Endothelial cell of umbilical vein (primary cell): ENCODE results near the gene HSD17B4. TPM values are rescaled to one million over a fixed set of nuclear protein-coding genes. Genes with fewer than 3 reads are reported as not detected.

Source experiments
- BruUV-seq: library from RNA; stranded (reverse); fragments of 400-500 nt; replicated peaks from 2 replicates; lab custom pipeline; 2021; lab: Mats Ljungman, UMichigan
- CTCF ChIA-PET: fragments of 300-600, 350-600 bp; sonication (Branson Sonifier 250); formaldehyde crosslinking; loops from one replicate; lab custom pipeline; 2021; ENCODE audit warnings: antibody characterized with exemption, inconsistent platforms; lab: Charles Lee
- POLR2A ChIA-PET: fragments of 300-600, 350-600 bp; sonication (Branson Sonifier 250); formaldehyde crosslinking; loops from one replicate; lab custom pipeline; 2021; ENCODE audit warnings: antibody characterized with exemption, inconsistent platforms; lab: Charles Lee
- DNase-seq: peaks from one replicate; pipeline ENCODE4 v3.0.0-alpha.2; 2011; ENCODE audit warnings: low read depth, low spot score
- FAIRE-seq: peaks from 2 replicates; lab custom pipeline; 2011; peaks lifted over from hg19 to GRCh38; lab: Jason Lieb, UNC
- H2AFZ ChIP-seq: 2 replicates; pipeline ENCODE4 v1.6.0; 2012; ENCODE audit warnings: low read depth, low read length, control low read depth, inconsistent platforms
- H3K27ac ChIP-seq: 2 replicates; pipeline ENCODE4 v1.5.1; 2011; ENCODE audit warnings: low read depth, mild to moderate bottlenecking, control low read depth, low read length, moderate library complexity; ENCODE audit not compliant: insufficient read depth
- H3K27me3 ChIP-seq, 2 experiments: 2 replicates each; pipeline versions ENCODE4 v1.6.0 to v1.6.1; 2011; ENCODE audit warnings: low read length in 2 of 2, mixed read lengths in 1 of 2; ENCODE audit not compliant: control insufficient read depth in 2 of 2, insufficient read depth in 2 of 2
- H3K36me3 ChIP-seq, 2 experiments: 2 replicates in 1 of 2; 3 replicates in 1 of 2; pipeline ENCODE4 v1.5.1; 2011; ENCODE audit warnings: low read length in 2 of 2, mild to moderate bottlenecking in 1 of 2, moderate library complexity in 1 of 2; ENCODE audit not compliant: control insufficient read depth in 2 of 2, insufficient read depth in 2 of 2; ENCODE audit errors: extremely low read depth in 1 of 2
- H3K4me1 ChIP-seq: 3 replicates; pipeline ENCODE4 v1.5.1; 2011; ENCODE audit warnings: mild to moderate bottlenecking, low read length; ENCODE audit not compliant: control insufficient read depth, insufficient read depth; ENCODE audit errors: extremely low read depth
- H3K4me2 ChIP-seq: 2 replicates; pipeline ENCODE4 v1.6.1; 2011; ENCODE audit warnings: low read length, control low read depth, mixed read lengths; ENCODE audit not compliant: insufficient read depth
- H3K4me3 ChIP-seq, 3 experiments: fragments of 200-600 bp in 1 of 3; sonication (generic), shearing (Covaris generic) in 1 of 3; replicated peaks in 1 of 3; 2 replicates each; pipeline ENCODE4 v1.5.1; 2011 to 2016; ENCODE audit warnings: control low read depth in 3 of 3, low read length in 3 of 3, mild to moderate bottlenecking in 2 of 3, inconsistent platforms in 1 of 3, low read depth in 1 of 3, moderate library complexity in 1 of 3; ENCODE audit not compliant: insufficient read depth in 1 of 3
- H3K79me2 ChIP-seq: 2 replicates; pipeline ENCODE4 v1.6.0; 2012; ENCODE audit warnings: low read length, inconsistent platforms; ENCODE audit not compliant: control insufficient read depth, insufficient read depth
- H3K9ac ChIP-seq: replicated peaks from 2 replicates; pipeline ENCODE3; 2011; ENCODE audit warnings: low read length, control low read depth; ENCODE audit not compliant: insufficient read depth; ENCODE audit errors: extremely low read depth
- H3K9me1 ChIP-seq: replicated peaks from 3 replicates; pipeline ENCODE4 v1.6.0; 2011; ENCODE audit warnings: mild to moderate bottlenecking, low read length; ENCODE audit not compliant: control insufficient read depth, insufficient read depth; ENCODE audit errors: extremely low read depth
- H3K9me3 ChIP-seq: replicated peaks from 2 replicates; pipeline ENCODE4 v1.5.1; 2012; ENCODE audit warnings: low read length, inconsistent platforms; ENCODE audit not compliant: control insufficient read depth, insufficient read depth
- H4K20me1 ChIP-seq: replicated peaks from 2 replicates; pipeline ENCODE3; 2011; ENCODE audit warnings: mild to moderate bottlenecking, low read length; ENCODE audit not compliant: control insufficient read depth, insufficient read depth; ENCODE audit errors: extremely low read depth
- EZH2 ChIP-seq: IDR thresholded peaks from 2 replicates; pipeline ENCODE4 v1.6.1; 2012; ENCODE audit warnings: borderline replicate concordance, low read depth, mild to moderate bottlenecking, moderate library complexity, low read length, inconsistent platforms; ENCODE audit not compliant: severe bottlenecking
- FOS ChIP-seq: IDR thresholded peaks from 2 replicates; pipeline ENCODE4 v1.6.1; 2011; ENCODE audit warnings: mild to moderate bottlenecking, low read length, moderate library complexity, borderline replicate concordance; ENCODE audit not compliant: insufficient read depth
- GATA2 ChIP-seq: IDR thresholded peaks from 2 replicates; pipeline ENCODE4 v1.7.0; 2011; ENCODE audit warnings: low read depth, mild to moderate bottlenecking, moderate library complexity, mixed read lengths, low read length; ENCODE audit not compliant: insufficient read length, insufficient read depth
- JUN ChIP-seq: IDR thresholded peaks from 2 replicates; pipeline ENCODE4 v1.6.1; 2011; ENCODE audit warnings: borderline replicate concordance, low read depth; ENCODE audit not compliant: insufficient read length, insufficient read depth
- MYC ChIP-seq: IDR thresholded peaks from one replicate; pipeline ENCODE4 v1.6.1; 2011; ENCODE audit warnings: mild to moderate bottlenecking, low read depth, low read length
- POLR2A ChIP-seq: IDR thresholded peaks from 2 replicates; pipeline ENCODE4 v1.6.1; 2012; ENCODE audit warnings: low read depth, mild to moderate bottlenecking, control low read depth, low read length
- POLR2AphosphoS5 ChIP-seq: IDR thresholded peaks from 2 replicates; pipeline ENCODE4 v1.6.1; 2012; ENCODE audit warnings: low read depth, mild to moderate bottlenecking, control low read depth, low read length, moderate library complexity; ENCODE audit not compliant: insufficient read depth
- dilution Hi-C: fragments of 300-500 bp; cut with MboI; formaldehyde crosslinking; loops from one replicate; pipeline ENCODE4 v1.15.0; 2019; ENCODE audit warnings: low sequenced_read_pairs; ENCODE audit not compliant: extremely low pct_ligation_motif_present
- intact Hi-C: fragments of 100-400 bp; cut with micrococcal nuclease; formaldehyde crosslinking; loops from one replicate; pipeline ENCODE4 v1.10.0; 2022
- polyA plus RNA-seq, 4 experiments: library from polyadenylated mRNA; depleted of rRNA in 3 of 4; stranded (reverse) in 3 of 4; unstranded in 1 of 4; fragments of >200 nt; gene quantifications; 2 replicates each; pipeline versions ENCODE4 v1.2.1 to v1.2.3, GENCODE V29; 2011 to 2012; ENCODE audit warnings: missing spikeins in 1 of 4
- total RNA-seq: library from RNA; stranded (reverse); gene quantifications from 2 replicates; pipeline ENCODE4 v1.2.3, GENCODE V29; 2021
- TF ChIP-seq, protein P1 (sequence below), 2 donors: IDR thresholded peaks; 1 replicate in 1 of 2; 2 replicates in 1 of 2; pipeline ENCODE4 v1.5.1; 2011; ENCODE audit warnings: low read length in 2 of 2, mild to moderate bottlenecking in 2 of 2, moderate library complexity in 2 of 2, control low read depth in 1 of 2, inconsistent platforms in 1 of 2, low read depth in 1 of 2; ENCODE audit not compliant: insufficient read depth in 1 of 2; ENCODE audit errors: extremely low read depth in 1 of 2
- TF ChIP-seq, protein P2 (sequence below): IDR thresholded peaks from 2 replicates; pipeline ENCODE4 v1.6.1; 2011; ENCODE audit not compliant: insufficient read depth, insufficient read length

Gene HSD17B4
- total and polyA plus RNA-seq, 2 donors (not counting 3 experiments of a cell fraction or from before 2014, with no cell fraction given), result 91.4 to 124 TPM

DNA sequence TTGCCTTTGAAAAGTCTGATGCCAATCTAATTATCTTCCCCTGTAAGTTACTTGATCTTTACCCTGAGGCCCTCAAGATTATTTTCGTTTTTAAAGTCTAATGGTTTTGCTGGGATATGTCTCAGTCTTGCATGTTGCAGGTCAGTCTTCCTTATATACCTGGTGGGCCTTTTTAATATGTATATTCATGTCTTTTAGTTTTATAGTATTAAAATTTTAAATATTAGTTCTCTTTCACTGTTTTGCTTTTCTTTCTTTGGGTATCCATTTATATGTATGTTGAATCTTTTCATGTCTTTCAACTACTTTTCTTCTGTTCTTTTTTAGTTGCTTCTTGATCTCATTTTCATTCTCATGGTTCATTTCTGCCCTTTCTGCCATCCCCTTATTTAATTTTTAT, 68.9 kb downstream of the HSD17B4 start:
- H3K27me3 ChIP-seq, result no peaks in the 10 kb centered on the region
- BruUV-seq, result no TSS peak
- H3K4me3 ChIP-seq, result no peak overlapping the region
- dilution Hi-C loops (no loop called here), intact Hi-C loops (no loop called here)
- no peaks in the 10 kb centered on the region for H3K36me3 ChIP-seq
- H3K9ac ChIP-seq, result no peak overlapping the region
- H3K9me3 ChIP-seq, result no peaks in the 10 kb centered on the region
- no peaks in the 10 kb centered on the region for H4K20me1 ChIP-seq
- TF ChIP-seq, protein P1, sequence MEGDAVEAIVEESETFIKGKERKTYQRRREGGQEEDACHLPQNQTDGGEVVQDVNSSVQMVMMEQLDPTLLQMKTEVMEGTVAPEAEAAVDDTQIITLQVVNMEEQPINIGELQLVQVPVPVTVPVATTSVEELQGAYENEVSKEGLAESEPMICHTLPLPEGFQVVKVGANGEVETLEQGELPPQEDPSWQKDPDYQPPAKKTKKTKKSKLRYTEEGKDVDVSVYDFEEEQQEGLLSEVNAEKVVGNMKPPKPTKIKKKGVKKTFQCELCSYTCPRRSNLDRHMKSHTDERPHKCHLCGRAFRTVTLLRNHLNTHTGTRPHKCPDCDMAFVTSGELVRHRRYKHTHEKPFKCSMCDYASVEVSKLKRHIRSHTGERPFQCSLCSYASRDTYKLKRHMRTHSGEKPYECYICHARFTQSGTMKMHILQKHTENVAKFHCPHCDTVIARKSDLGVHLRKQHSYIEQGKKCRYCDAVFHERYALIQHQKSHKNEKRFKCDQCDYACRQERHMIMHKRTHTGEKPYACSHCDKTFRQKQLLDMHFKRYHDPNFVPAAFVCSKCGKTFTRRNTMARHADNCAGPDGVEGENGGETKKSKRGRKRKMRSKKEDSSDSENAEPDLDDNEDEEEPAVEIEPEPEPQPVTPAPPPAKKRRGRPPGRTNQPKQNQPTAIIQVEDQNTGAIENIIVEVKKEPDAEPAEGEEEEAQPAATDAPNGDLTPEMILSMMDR (IDR thresholded peaks at IDR 0.05; ENCODE audit: extremely low read depth in 1 of 2, insufficient read depth in 1 of 2, low read depth in 1 of 2, low read length in 2 of 2), result no peak
- TF ChIP-seq POLR2AphosphoS5 (no peak), FOS (no peak), POLR2A (no peak), JUN (no peak), MYC (no peak), GATA2 (no peak), EZH2 (no peak)
- TF ChIP-seq, protein P2, sequence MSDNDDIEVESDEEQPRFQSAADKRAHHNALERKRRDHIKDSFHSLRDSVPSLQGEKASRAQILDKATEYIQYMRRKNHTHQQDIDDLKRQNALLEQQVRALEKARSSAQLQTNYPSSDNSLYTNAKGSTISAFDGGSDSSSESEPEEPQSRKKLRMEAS, result no peak
- H3K79me2 ChIP-seq, result no peaks in the 10 kb centered on the region
- ChIA-PET CTCF (no interaction called here), POLR2A (no interaction called here)
- no peak for FAIRE-seq
- no peaks in the 10 kb centered on the region for H3K9me1 ChIP-seq
- H3K4me2 ChIP-seq, result no peak overlapping the region
- no peaks in the 10 kb centered on the region for H3K4me1 ChIP-seq
- no peak overlapping the region for H3K27ac ChIP-seq
- DNase-seq, result no peak
- H2AFZ ChIP-seq, result no peak overlapping the region
